GM19455 (cell line): ENCODE measurements around the gene DNAJA3.

Experiments
- ATAC-seq: cut with Tn5 transposase; IDR thresholded peaks from one replicate; pipeline ENCODE4 v1.9.1; 2021; ENCODE audit not compliant: unreplicated experiment

Gene DNAJA3

DNA sequence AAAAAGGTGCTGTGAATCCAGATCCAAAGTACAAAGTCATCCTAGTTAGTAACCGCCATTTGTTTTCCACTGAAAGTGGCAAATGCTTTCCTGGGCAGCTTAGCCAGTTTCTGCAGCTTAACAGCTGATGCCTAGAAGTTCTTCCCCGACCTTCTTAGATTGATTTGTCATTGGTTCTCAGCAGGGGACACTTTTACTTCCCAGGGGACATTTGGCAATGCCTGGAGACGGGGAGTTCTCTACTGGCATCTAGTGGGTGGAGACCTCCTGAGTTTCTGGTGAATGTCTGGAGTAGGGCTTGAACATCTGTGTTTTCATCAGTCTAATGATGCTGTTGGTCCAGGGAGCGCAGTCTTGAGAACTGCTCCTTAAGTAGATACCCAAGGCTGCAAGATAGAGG lies 7.6 kb downstream of the DNAJA3 start:
- ATAC-seq: no peak

DNA sequence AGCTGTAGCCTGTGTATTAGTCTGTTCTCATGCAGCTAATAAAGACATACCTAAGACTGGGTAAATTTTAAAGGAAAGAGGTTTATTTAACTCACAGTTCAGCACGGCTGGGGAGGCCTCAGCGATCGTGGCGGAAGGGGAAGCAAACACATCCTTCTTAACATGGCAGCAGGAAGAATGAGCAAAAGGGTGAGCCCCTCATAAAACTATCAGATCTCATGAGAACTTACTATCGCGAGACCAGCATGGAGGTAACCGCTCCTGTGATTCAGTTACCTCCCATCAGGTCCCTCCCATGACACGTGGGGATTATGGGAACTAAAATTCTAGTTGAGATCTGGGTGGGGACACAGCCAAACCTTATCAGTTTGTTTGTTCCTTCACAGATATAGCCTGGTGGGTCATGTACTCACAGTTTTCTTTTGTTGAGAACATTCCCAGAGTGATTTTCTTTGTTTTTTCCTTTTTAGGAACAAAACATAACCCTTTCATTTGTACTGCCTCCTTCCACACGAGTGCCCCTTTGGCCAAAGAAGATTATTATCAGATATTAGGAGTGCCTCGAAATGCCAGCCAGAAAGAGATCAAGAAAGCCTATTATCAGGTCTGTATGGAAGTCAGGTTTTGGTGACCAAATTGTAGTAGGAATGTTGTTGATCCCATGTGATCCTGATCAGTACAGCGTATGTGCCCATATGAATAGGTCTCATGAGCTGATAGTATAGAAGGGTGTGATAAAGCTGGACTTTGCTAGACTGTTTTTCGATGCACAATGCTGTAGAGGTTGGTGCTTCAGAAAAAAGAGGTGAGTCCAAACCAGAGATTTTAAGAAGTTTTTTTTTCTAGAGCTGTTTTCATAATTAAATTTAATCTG lies 8.5 kb downstream of the DNAJA3 start:
- ATAC-seq: no peak

DNA sequence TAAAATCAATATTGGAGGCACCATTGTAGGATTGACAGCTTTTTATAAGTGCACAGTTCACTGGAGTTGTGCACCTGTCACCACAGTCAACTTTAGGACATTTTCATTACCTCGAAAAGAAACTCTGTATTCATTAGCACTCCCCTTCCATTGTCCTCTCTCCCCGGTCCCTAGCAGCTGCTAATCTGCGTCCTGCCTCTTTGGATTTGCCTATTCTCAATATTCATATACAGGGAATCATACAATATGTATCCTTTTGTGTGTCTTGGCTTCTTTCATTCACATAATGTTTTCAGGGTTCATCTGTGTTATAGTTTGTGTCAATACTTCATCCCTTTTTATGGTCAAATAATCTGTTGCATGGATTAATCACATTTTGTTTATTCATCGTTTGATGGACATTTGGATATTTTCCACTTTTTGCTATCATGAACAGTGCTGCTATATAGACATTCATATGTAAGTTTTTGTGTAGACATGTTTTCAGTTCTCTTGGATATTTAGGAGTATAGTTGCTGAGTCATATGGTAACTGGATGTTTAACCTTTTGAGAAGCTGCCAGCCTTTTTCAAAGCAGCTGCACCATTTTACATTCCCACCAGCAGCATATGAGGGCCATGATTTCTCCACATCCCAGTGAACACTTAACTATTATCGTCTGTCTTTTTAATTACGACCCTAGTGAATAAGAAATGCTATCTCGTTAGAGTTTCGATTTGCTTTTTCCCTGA lies 9.8 kb downstream of the DNAJA3 start:
- no peak for ATAC-seq

DNA sequence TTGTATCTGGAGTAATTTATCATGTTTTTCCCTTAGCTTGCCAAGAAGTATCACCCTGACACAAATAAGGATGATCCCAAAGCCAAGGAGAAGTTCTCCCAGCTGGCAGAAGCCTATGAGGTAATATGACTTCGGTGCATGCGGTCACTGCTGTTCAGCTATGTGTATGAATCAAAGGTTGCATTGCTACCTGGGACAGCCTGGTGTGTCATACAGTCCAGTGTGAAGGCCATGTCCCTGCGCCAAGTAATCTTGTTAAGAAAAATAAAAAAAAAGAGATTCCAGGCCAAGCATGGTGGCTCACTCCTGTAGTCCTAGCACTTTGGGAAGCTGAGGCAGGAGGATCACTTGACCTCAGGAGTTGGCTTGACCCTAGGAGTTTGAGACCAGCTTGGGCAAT lies 11.7 kb downstream of the DNAJA3 start:
- no peak for ATAC-seq

DNA sequence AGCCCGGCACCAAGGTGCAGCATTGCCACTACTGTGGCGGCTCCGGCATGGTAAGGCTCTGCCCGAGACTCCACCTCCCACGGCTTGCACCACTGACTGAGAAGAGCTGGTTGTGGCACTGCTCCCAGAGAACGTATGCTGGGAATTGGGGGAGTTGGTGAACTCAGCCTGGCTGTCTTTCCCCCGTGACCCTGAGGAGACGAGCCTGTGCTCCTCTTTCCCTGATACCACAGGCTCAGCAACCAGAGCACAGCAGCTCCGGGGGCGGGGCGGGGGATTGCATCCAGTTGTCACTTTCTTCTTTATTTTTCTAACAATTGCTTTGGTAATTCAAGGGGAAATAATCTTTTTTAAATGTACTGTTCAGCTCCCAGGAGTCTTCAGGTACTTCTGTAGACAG lies 16.7 kb downstream of the DNAJA3 start:
- ATAC-seq: no peak

DNA sequence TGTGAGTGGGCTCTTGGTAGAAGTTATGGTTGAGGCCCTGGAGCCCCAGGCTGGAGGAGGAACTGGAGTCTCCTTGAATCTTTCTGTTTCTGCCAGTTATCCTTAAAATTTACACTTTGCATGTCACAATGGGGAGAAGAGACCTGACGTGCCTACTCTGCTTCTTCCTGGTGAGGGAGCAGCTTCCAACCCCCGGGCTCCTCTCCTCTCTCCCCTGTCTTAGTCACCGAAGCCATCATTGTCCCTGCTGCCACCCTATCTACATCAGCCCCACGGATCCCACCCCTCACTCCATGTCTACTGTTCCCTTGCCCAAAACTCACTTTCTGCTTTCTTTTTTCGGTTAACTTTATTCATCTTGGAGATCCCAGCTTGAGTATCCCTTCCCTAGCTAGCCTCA lies 17.6 kb downstream of the DNAJA3 start:
- ATAC-seq: no peak

DNA sequence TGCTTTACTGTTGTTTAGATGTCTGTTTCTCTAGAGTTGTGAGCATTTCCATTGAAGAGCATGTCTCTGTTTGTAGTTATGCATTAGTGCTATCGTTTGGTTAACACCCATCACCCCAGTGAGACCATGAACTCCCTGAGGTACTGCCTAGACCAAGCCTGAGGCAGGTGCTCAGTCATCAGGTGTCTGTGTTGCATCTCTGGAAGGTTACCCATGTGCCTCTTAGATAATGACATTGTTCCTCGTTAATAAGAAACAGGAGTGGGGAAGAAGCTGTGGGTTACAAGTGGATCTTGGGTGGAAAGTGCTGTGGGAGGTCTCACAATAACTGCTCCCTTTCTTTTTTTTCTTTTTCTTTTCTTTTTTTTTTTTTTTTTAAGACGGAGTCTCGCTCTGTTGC lies 18.3 kb downstream of the DNAJA3 start:
- ATAC-seq: no peak

DNA sequence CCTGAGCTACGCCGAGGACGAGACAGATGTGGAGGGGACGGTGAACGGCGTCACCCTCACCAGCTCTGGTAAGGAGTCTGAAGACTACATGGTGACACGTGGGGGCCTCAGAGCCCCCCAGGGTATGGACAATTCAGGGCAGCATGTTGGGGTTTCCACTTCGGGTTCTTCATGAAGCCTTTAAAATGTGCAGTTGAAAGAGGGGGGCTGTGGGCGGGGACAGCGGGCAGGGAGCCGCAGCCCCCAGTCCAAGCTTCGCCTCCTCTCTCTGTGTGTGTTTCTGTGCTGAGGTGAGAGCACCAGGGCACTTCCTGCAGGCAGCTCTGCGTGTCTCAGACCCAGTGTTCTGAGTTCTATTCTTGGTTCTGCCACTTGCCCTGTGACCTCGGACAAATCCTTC lies 24.8 kb downstream of the DNAJA3 start:
- no peak for ATAC-seq

DNA sequence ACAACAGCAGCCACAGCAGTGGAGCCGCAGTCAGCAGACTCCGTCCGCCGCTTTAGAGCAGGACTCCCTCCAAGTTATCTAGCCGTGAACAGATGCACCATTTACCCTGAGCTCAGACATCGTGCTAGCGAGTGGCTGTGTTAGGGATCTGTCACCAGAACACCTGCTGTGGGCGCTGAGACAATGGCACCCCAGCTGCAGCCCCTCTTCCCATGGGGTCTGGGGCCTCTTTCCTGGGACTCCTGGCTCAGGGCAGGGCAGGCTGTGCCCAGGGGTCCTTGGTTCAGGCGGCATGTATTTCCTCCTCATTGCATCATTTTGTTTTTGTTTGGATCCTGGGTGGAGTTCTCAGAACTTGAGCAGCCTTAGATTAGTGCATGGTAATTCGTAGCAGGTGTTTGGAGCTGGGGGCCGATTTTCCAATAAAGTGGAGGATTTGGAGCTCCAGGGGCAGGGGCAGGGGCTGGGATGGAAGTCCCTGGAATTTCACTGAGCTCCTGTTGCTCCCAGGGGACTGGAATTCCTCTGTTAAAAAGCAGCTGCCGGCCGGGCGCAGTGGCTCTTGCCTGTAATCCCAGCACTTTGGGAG lies 25.4 kb downstream of the DNAJA3 start:
- ATAC-seq: no peak

DNA sequence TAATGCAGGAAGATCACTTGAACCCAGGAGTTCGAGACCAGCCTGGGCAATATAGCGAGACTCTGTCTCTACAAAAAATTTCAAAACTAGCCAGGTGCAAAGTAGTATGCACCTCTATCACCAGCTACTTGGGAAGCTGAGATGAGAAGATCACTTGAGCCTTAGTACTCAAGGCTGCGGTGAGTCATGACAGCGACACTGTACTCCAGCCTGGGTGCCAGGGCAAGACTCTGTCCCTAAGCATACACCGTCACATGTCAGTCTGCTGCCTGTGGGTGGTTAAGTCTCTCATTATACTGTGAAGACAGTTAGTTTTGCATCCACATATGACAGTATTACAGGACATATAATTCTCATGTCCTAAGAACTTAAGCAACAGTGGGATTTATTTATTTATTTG lies 27.0 kb downstream of the DNAJA3 start:
- ATAC-seq: no peak

DNA sequence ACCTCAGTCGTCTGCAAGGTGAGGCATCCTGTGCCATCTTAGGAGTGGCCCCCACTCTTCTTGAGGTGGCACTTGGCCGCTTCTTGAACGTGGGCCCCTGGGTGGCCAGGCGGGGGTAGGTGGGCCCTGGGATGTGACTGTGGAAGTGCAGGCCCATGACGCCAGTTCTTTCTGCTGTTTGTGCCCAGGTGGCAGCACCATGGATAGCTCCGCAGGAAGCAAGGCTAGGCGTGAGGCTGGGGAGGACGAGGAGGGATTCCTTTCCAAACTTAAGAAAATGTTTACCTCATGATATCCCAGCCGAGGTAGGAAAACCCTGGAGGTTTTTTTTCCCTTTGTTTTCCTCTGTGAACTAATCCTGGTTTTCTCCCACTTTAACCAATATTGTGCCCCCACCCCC lies 29.0 kb downstream of the DNAJA3 start:
- ATAC-seq: no peak

DNA sequence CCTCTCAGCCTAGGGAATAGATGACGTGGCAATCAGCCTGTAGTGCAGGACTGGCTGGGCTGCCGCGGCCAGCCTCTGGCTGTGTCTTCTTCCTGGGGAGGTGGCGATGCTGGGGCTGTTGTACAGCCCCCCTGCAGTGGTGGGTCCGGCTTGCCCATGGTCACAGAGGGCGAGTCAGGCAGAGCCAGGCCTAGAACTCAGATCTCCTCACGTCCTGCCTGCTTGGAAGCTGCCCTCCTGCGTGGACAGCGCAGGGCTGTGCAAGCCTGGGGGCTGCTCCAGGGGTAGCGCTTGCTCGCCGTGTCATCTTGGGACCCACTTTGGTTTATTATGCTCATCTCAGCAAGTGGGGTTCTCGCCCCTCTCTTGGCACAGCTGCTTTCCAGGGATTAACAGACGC lies 29.4 kb downstream of the DNAJA3 start:
- ATAC-seq: no peak

DNA sequence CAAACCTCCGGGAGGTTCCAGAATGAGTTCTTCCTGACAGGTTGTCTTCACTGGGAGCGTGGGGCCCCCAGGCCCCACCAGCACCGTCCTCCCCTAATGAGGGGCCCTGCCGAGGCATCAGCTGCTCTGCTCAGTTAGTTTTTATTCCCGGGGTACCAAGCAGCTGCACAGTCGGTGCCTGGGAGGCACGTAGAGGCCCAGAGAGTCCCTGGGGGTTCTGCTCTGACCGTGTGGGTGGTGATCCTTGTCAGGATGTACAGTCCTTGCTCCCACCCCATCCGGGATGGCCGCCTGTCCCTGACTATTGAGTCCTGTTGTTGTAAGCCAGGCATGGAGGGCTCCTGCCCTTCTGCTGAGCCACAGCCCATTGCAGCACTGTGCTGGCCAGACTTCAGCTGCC lies 30.3 kb downstream of the DNAJA3 start:
- no peak for ATAC-seq

DNA sequence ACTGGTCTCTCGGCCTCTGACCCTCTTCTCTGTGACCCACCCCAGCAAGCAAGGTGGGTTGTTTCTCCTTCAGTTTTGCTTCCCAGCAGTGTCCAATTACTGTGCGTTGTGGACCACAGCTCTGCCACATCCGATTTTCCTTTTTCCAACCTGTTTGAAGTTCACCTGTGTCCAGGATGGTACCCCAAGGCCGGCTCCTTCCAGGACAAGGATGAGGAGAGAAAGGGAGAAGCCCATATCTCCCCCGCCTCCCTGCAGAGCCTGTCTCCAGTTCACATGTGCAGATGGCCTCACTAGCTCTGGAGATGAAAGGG lies 35.2 kb downstream of the DNAJA3 start:
- no peak for ATAC-seq

DNA sequence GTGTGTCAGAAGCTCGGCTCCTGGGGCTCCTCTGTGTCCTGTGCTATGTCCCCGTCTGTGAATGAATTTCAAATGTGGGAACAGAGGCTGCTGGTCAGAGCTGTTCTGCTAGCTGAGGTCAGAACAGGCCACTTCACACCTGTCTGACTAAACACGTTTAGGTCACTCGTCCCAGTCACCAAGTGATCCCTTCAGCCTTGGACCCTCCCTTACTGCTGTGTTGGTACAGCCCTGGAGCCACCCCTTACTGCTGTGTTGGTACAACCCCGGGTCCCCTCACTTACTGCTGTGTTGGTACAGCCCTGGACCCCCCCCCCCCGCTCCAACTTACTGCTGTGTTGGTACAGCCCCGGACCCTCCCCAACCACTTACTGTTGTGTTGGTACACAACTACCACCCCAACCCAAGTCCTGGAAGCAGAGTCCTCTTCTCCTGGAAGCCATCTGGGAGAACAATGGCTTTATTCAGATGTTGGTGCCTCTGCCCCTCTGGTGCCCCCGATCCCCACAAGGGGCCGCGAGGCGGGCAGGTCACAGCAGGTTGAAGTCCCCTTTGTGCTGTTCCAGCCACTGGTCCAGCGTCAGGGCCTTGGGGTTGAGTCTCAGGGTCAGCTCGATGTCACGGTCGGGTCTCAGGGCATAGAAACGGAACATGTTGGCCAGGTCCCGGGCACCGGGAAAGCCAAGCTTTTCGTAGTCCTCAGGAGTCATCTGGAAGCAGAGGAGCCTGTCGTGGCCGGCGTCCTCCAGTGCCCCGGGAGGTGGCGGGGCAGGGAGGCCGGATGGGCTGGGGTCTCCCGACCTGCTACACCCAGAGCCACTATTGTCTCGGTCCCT lies 35.8 kb downstream of the DNAJA3 start:
- ATAC-seq: no peak

DNA sequence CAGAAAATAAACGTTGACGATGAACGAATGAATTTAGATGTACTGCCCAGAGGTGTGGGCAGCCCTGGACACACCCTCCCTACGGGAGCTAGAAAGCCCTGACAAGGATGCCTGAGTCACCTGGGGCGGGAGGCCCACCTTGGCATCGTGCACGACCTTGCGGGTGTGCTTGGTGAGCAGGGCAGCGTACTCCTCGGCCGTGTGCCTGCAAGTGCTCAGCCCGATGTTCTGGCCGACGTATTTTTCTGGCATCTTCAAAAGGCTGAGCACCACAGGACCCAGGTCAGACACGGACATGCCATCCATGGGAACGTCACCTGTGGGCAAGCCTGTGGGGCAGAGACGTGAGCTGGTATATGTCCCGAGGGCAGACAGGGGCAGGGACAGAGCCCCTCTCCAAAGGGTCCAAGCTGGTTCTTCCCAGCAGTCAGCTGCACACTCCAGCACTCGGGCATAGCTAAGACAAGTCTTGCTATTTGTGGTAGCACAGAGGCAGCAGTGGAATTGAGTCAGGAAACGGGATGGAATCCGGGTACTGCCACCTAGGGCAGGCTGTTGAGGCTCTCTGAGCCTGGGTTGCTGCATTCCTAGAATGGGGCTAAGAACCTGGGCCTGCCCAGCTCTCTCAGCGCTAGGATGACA lies 38.0 kb downstream of the DNAJA3 start:
- no peak for ATAC-seq

DNA sequence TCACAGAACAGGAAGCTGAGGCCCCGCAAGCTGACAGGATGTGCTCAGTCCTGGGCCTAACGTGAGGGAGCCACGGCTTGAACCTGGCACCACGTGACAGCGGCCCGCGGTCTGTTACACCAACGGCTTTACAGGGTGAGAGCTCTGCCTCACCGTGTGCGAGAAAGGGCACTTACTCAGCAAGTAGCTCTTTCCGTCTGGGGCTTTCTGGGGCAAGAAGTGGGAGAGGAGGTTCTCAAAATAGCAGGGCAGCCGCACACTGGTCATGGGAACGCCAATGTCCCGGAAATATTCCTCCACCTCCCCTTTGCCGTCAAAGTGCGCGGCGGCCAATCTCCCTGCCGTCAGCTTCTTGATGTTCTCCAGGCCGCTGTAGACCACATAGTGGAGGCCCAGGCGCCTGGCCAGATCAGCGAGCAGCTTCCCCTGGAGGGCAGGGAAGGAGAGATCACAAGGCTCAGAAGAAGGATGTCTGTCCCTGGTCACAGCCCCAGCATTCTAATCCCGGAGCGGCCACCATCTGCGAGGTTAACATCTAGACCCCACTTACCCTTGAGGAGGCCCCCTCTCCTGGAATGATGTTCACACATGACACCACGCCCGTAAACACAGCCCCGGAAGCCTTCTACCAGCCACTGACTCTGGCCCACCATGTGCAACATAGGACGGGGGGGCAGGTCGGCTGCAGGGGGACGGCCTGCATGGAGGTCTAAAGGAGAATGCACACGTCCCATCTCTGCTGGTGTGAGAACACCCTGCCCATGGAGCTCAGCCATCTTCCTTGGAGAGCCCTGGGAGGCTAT lies 40.5 kb downstream of the DNAJA3 start:
- ATAC-seq: no peak

DNA sequence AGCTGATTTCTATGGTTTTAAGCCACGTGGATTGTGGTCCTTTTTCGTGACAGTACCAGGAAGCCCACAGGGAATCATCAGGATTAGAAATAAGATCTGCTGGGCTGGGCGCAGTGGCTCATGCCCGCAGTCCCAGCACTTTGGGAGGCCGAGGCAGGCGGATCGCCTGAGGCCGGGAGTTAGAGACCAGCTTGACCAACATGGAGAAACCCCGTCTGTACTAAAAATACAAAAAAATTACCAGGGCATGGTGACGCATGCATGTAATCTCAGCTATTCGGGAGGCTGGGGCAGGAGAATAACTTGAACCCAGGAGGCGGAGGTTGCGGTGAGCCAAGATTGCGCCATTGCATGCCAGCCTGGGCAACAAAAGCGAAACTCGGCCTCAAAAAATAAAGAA lies 42.2 kb downstream of the DNAJA3 start:
- ATAC-seq: no peak

DNA sequence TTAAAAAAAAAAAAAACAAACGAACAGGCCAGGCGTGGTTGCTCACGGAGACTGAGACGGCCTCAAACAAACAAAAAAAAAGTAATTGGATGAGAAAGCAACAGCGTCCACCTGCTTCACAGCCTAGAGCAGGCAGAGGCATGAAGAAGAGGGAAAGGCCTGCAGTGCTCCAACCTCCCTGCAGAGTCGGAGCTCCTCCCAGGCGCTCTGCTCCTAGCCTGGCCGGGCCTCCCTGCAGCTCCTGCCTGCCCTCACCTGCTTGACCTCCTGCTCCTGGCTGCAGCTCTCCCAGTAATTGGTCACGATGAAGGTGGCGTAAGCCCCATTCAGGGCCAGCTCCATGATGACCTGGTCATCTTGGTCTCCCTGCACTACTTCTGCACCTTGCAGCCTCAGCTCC lies 43.3 kb downstream of the DNAJA3 start:
- no peak for ATAC-seq

DNA sequence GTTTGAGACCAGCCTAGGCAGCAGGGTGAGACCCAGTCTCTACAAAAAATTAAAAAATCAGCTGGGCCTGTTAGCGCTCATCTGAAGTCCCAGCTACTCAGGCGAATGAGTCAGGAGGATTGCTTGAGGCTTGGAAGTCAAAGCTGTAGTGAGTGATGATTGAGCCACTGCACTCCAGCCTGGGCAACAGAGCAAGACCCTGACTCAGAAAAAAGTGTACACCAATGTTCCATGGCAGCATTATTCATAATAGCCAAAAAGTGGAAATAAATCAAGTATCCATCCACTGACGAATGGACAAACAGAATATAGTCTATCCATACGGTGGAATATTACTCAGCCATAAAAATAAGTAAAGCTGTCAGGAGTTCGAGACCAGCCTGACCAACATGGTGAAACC lies 46.2 kb downstream of the DNAJA3 start:
- ATAC-seq: no peak
